ENCODE measurements around the gene ALDH2.

Gene ALDH2

DNA sequence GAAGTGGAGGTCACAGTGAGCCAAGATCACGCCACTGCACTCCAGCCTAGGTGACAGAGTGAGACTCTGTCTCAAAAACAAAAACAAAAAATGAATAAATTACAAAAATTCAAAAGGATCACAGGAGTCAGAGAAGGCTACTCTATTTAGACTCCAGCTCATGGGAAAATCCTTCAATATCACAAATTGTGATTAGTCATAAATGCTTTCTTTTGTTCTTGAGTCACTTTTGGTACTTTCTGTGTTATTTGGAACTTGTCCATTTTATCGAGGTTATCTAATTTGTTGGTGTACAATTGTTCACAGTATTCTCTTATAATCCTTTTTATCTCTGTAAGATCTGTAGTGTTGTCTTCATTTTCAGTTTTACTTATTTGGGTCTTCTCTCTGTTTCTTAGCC, 18.9 kb downstream of the ALDH2 start:
- no peak overlapping the region for H3K56ac ChIP-seq (ENCODE audit: low read length)
- no peak overlapping the region for H2AK5ac ChIP-seq (ENCODE audit: low read length)
- no peaks in the 10 kb centered on the region for H3K27me3 ChIP-seq (ENCODE audit: insufficient read depth, low read length, poor library complexity)

DNA sequence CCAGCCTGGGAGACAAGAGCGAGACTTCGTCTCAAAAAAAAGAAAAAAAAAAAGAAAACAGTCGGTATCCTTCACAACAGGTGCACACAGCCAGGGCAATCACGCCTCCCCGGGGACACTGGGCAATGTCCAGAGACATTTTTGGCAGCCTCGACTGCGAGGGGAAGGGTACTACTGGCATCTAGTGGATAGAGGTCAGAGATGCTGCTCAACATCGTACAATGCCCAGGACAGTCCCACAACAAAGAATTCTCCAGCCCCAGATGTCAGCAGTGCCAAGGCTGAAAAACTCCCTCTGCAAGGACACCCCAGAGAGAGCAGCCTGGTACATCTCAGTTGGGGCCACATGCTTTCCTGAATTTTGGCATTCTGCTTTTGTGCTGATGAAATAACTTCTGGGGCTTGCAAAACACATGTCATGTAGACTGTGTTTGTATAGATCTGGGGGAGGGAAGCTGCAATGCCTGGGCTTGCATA, 21.5 kb downstream of the ALDH2 start:
- Histone ChIP-seq H2BK15ac (replicated peaks; ENCODE audit: low read depth) (no peak overlapping the region), H3K4me2 (ENCODE audit: low read length) (no peak overlapping the region), H2BK5ac (ENCODE audit: low read length) (no peak overlapping the region), H3K27me3 (ENCODE audit: insufficient read depth, low read length, poor library complexity) (no peaks in the 10 kb centered on the region), H2AK5ac (ENCODE audit: low read length) (no peak overlapping the region), H4K5ac (ENCODE audit: low read length) (no peak overlapping the region), H3K18ac (ENCODE audit: low read length) (no peak overlapping the region), H3K56ac (ENCODE audit: low read length) (no peak overlapping the region), H4K8ac (ENCODE audit: low read depth, low read length) (no peak overlapping the region), H3K36me3 (ENCODE audit: control insufficient read depth, insufficient read depth, low read length) (peaks cover 16% of the 10 kb centered on the region), H2BK120ac (ENCODE audit: low read depth, low read length) (no peak overlapping the region), H3K4ac (ENCODE audit: low read depth, low read length) (no peak overlapping the region), H3K4me1 (ENCODE audit: control insufficient read depth, low read depth, low read length) (no peaks in the 10 kb centered on the region), H3K79me2 (ENCODE audit: control insufficient read depth, insufficient read depth, low read length) (no peaks in the 10 kb centered on the region), H3K79me1 (ENCODE audit: low read length) (no peaks in the 10 kb centered on the region), H3K9ac (ENCODE audit: low read length) (no peak overlapping the region), H3K23ac (ENCODE audit: low read length) (no peak overlapping the region), H3K4me3 (ENCODE audit: low read length) (no peak overlapping the region), H3K27ac (ENCODE audit: low read depth, low read length) (no peak overlapping the region)
- no CpG with 5 or more reads among the region's 8 CpGs for WGBS (ENCODE audit: extremely low coverage, insufficient coverage, low lambda C conversion rate)
- DNase-seq, result no peak

More for the DNA sequence above, 18.9 kb downstream of the ALDH2 start:
- H3K18ac ChIP-seq (ENCODE audit: low read length), result no peak overlapping the region
- no peak overlapping the region for H3K4me2 ChIP-seq (ENCODE audit: low read length)
- H2BK15ac ChIP-seq (replicated peaks; ENCODE audit: low read depth), result no peak overlapping the region
- peaks cover 3% of the 10 kb centered on the region for H3K79me1 ChIP-seq (ENCODE audit: low read length)
- no peak overlapping the region for H2BK120ac ChIP-seq (ENCODE audit: low read depth, low read length)
- no peak overlapping the region for H3K27ac ChIP-seq (ENCODE audit: low read depth, low read length)
- no peak overlapping the region for H4K5ac ChIP-seq (ENCODE audit: low read length)
- no CpG with 5 or more reads among the region's 2 CpGs for WGBS (ENCODE audit: extremely low coverage, insufficient coverage, low lambda C conversion rate)
- no peaks in the 10 kb centered on the region for H3K79me2 ChIP-seq (ENCODE audit: control insufficient read depth, insufficient read depth, low read length)
- no peak overlapping the region for H4K8ac ChIP-seq (ENCODE audit: low read depth, low read length)
- H3K4me1 ChIP-seq (ENCODE audit: control insufficient read depth, low read depth, low read length), result no peaks in the 10 kb centered on the region
- H3K36me3 ChIP-seq (ENCODE audit: control insufficient read depth, insufficient read depth, low read length), result peaks cover 15% of the 10 kb centered on the region
- H3K23ac ChIP-seq (ENCODE audit: low read length), result no peak overlapping the region
- H3K9ac ChIP-seq (ENCODE audit: low read length), result no peak overlapping the region
- H3K4me3 ChIP-seq (ENCODE audit: low read length), result no peak overlapping the region
- no peak for DNase-seq
- H2BK5ac ChIP-seq (ENCODE audit: low read length), result no peak overlapping the region
- no peak overlapping the region for H3K4ac ChIP-seq (ENCODE audit: low read depth, low read length)

DNA sequence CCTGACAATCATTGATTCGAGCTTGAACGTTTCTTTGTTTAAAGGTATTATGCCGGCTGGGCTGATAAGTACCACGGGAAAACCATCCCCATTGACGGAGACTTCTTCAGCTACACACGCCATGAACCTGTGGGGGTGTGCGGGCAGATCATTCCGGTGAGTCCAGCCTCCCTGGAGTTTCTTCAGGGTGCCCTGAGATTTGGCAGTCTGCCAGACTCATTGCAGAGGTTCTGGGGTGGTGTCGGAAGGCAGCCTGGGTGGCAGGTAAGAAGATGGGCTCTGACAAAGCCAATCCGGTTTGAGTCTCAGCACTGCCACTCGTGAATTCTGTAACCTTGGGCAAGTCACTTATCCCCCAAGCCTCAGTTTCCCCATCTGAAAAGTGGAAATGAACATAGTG, 23.0 kb downstream of the ALDH2 start:
- H3K4me2 ChIP-seq (ENCODE audit: low read length), result no peak overlapping the region
- peaks cover 14% of the 10 kb centered on the region for H3K36me3 ChIP-seq (ENCODE audit: control insufficient read depth, insufficient read depth, low read length)
- DNase-seq, result no peak
- H3K4me3 ChIP-seq (ENCODE audit: low read length), result no peak overlapping the region
- no peak overlapping the region for H4K8ac ChIP-seq (ENCODE audit: low read depth, low read length)
- no peak overlapping the region for H3K27ac ChIP-seq (ENCODE audit: low read depth, low read length)
- no peak overlapping the region for H3K23ac ChIP-seq (ENCODE audit: low read length)
- no peak overlapping the region for H3K9ac ChIP-seq (ENCODE audit: low read length)
- no peaks in the 10 kb centered on the region for H3K79me1 ChIP-seq (ENCODE audit: low read length)
- no peak overlapping the region for H2BK5ac ChIP-seq (ENCODE audit: low read length)
- H3K18ac ChIP-seq (ENCODE audit: low read length), result no peak overlapping the region
- WGBS (ENCODE audit: extremely low coverage, insufficient coverage, low lambda C conversion rate), result no CpG with 5 or more reads among the region's 11 CpGs
- no peak overlapping the region for H3K56ac ChIP-seq (ENCODE audit: low read length)
- H3K4me1 ChIP-seq (ENCODE audit: control insufficient read depth, low read depth, low read length), result no peaks in the 10 kb centered on the region
- no peak overlapping the region for H3K4ac ChIP-seq (ENCODE audit: low read depth, low read length)
- H3K27me3 ChIP-seq (ENCODE audit: insufficient read depth, low read length, poor library complexity), result no peaks in the 10 kb centered on the region
- no peak overlapping the region for H4K5ac ChIP-seq (ENCODE audit: low read length)
- no peak overlapping the region for H2BK120ac ChIP-seq (ENCODE audit: low read depth, low read length)
- no peak overlapping the region for H2AK5ac ChIP-seq (ENCODE audit: low read length)
- H2BK15ac ChIP-seq (replicated peaks; ENCODE audit: low read depth), result no peak overlapping the region
- H3K79me2 ChIP-seq (ENCODE audit: control insufficient read depth, insufficient read depth, low read length), result no peaks in the 10 kb centered on the region

DNA sequence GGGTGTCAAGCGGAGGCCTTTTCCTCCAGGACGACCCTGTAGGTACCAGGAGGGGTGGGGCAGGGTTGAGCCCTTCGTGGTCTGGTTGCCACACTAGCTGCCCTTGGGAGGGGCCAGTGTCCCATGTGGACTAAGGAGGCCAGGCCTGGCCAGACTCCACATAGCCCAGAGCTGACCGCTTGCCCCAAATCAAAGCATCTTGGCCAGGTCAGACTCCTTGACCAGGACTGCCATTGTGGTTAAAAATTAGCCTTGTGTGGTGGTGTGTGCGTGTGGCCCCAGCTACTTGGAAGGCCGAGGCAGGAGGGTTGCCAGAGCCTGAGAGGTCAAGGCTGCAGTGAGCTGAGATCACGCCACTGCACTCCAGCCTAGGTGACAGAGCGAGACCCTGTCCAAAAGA, 24.8 kb downstream of the ALDH2 start:
- no CpG with 5 or more reads among the region's 8 CpGs for WGBS (ENCODE audit: extremely low coverage, insufficient coverage, low lambda C conversion rate)
- Histone ChIP-seq H3K23ac (ENCODE audit: low read length) (no peak overlapping the region), H3K27me3 (ENCODE audit: insufficient read depth, low read length, poor library complexity) (no peaks in the 10 kb centered on the region), H3K18ac (ENCODE audit: low read length) (no peak overlapping the region), H3K27ac (ENCODE audit: low read depth, low read length) (no peak overlapping the region), H3K4me3 (ENCODE audit: low read length) (no peak overlapping the region), H2BK5ac (ENCODE audit: low read length) (no peak overlapping the region), H3K79me1 (ENCODE audit: low read length) (no peaks in the 10 kb centered on the region), H3K9ac (ENCODE audit: low read length) (no peak overlapping the region), H3K4ac (ENCODE audit: low read depth, low read length) (no peak overlapping the region), H2BK15ac (replicated peaks; ENCODE audit: low read depth) (no peak overlapping the region), H2AK5ac (ENCODE audit: low read length) (no peak overlapping the region), H3K79me2 (ENCODE audit: control insufficient read depth, insufficient read depth, low read length) (no peaks in the 10 kb centered on the region), H3K4me2 (ENCODE audit: low read length) (no peak overlapping the region), H4K5ac (ENCODE audit: low read length) (no peak overlapping the region), H3K56ac (ENCODE audit: low read length) (no peak overlapping the region), H3K36me3 (ENCODE audit: control insufficient read depth, insufficient read depth, low read length) (peaks cover 12% of the 10 kb centered on the region), H4K8ac (ENCODE audit: low read depth, low read length) (no peak overlapping the region), H3K4me1 (ENCODE audit: control insufficient read depth, low read depth, low read length) (no peaks in the 10 kb centered on the region), H2BK120ac (ENCODE audit: low read depth, low read length) (no peak overlapping the region)
- DNase-seq, result no peak

DNA sequence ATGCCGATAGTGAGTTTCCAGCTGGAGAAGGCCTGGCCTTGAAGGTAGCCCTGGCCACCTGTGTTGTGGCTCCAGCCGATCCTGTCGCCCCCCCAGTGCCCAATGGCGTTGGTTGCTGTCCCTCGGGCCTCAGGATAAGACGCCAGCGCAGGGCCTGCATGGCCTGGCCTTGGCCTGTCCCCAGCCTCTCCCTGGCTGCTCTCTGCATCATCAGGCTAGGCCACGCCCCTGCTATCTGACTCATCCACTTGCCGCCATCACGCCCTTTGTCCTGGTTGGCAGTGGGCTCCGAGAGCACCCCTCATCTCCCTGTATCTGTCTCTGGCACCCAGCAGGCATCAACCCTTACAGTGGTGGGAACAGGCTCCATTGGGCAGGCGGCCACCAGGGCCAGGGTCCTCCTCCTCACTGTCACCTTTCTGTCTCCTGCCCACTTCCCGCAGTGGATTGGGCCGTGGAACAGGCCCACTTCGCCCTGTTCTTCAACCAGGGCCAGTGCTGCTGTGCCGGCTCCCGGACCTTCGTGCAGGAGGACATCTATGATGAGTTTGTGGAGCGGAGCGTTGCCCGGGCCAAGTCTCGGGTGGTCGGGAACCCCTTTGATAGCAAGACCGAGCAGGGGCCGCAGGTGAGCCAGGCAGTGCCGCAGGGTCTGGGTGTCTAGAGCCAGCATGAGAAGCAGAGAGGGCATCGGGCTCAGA, 25.6 kb downstream of the ALDH2 start:
- Histone ChIP-seq H3K79me2 (ENCODE audit: control insufficient read depth, insufficient read depth, low read length) (no peaks in the 10 kb centered on the region), H3K4me3 (ENCODE audit: low read length) (no peak overlapping the region), H3K36me3 (ENCODE audit: control insufficient read depth, insufficient read depth, low read length) (peaks cover 12% of the 10 kb centered on the region), H3K18ac (ENCODE audit: low read length) (no peak overlapping the region), H3K4me1 (ENCODE audit: control insufficient read depth, low read depth, low read length) (no peaks in the 10 kb centered on the region), H3K23ac (ENCODE audit: low read length) (no peak overlapping the region), H2BK120ac (ENCODE audit: low read depth, low read length) (no peak overlapping the region), H4K5ac (ENCODE audit: low read length) (no peak overlapping the region), H3K56ac (ENCODE audit: low read length) (no peak overlapping the region), H3K4me2 (ENCODE audit: low read length) (no peak overlapping the region), H3K27me3 (ENCODE audit: insufficient read depth, low read length, poor library complexity) (no peaks in the 10 kb centered on the region), H2BK5ac (ENCODE audit: low read length) (no peak overlapping the region), H3K4ac (ENCODE audit: low read depth, low read length) (no peak overlapping the region), H3K27ac (ENCODE audit: low read depth, low read length) (no peak overlapping the region), H2BK15ac (replicated peaks; ENCODE audit: low read depth) (no peak overlapping the region), H2AK5ac (ENCODE audit: low read length) (no peak overlapping the region), H3K9ac (ENCODE audit: low read length) (no peak overlapping the region), H3K79me1 (ENCODE audit: low read length) (no peaks in the 10 kb centered on the region), H4K8ac (ENCODE audit: low read depth, low read length) (no peak overlapping the region)
- WGBS (ENCODE audit: extremely low coverage, insufficient coverage, low lambda C conversion rate), result no CpG with 5 or more reads among the region's 27 CpGs
- DNase-seq, result no peak

DNA sequence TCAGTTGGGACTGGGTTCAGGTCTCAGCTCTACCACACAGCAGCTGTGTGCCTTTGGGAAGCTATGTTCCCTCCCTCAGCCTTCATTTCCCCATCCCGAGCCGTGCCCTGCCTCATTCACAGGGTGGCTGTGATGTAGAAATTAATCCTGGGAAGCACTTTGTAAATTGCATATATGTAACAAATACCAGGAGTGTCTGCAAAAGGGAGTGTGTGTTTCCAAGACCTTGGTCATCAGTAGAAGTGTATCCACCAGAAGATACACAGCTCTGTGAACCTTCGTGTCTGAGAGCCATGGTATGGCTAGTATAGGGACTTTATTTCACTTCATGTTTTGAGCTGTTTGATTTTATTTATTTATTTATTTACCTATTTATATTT, 26.1 kb downstream of the ALDH2 start:
- H2BK120ac ChIP-seq (ENCODE audit: low read depth, low read length), result no peak overlapping the region
- no CpG with 5 or more reads among the region's 3 CpGs for WGBS (ENCODE audit: extremely low coverage, insufficient coverage, low lambda C conversion rate)
- no peak overlapping the region for H3K4ac ChIP-seq (ENCODE audit: low read depth, low read length)
- no peak overlapping the region for H2AK5ac ChIP-seq (ENCODE audit: low read length)
- no peaks in the 10 kb centered on the region for H3K79me1 ChIP-seq (ENCODE audit: low read length)
- H2BK5ac ChIP-seq (ENCODE audit: low read length), result no peak overlapping the region
- no peak for DNase-seq
- peaks cover 12% of the 10 kb centered on the region for H3K36me3 ChIP-seq (ENCODE audit: control insufficient read depth, insufficient read depth, low read length)
- no peak overlapping the region for H4K8ac ChIP-seq (ENCODE audit: low read depth, low read length)
- no peak overlapping the region for H2BK15ac ChIP-seq (replicated peaks; ENCODE audit: low read depth)
- no peak overlapping the region for H3K23ac ChIP-seq (ENCODE audit: low read length)
- no peak overlapping the region for H4K5ac ChIP-seq (ENCODE audit: low read length)
- no peak overlapping the region for H3K4me3 ChIP-seq (ENCODE audit: low read length)
- no peak overlapping the region for H3K9ac ChIP-seq (ENCODE audit: low read length)
- H3K18ac ChIP-seq (ENCODE audit: low read length), result no peak overlapping the region
- no peak overlapping the region for H3K4me2 ChIP-seq (ENCODE audit: low read length)
- H3K4me1 ChIP-seq (ENCODE audit: control insufficient read depth, low read depth, low read length), result no peaks in the 10 kb centered on the region
- no peak overlapping the region for H3K56ac ChIP-seq (ENCODE audit: low read length)
- H3K27me3 ChIP-seq (ENCODE audit: insufficient read depth, low read length, poor library complexity), result no peaks in the 10 kb centered on the region
- no peak overlapping the region for H3K27ac ChIP-seq (ENCODE audit: low read depth, low read length)
- no peaks in the 10 kb centered on the region for H3K79me2 ChIP-seq (ENCODE audit: control insufficient read depth, insufficient read depth, low read length)

All from mesendoderm (in vitro differentiated cells).